Activated CD8-positive, alpha-beta memory T cell treated with anti-CD3 and anti-CD28 coated beads, Interleukin-2, amount 10 ng/mL, durations not matched to agents 7 days and 5 days (primary cell): ENCODE results near the gene WHRN. TPM values are rescaled to one million over a fixed set of nuclear protein-coding genes. Genes with fewer than 3 reads are reported as not detected.

Experiments
- ATAC-seq: fragments of 150-1000 bp; cut with Tn5 transposase; one replicate; pipeline ENCODE4 v1.10.0; 2021; ENCODE audit warnings: moderate library complexity
- CTCF ChIA-PET: fragments of 350-600 bp; sonication (Branson Sonifier 250); formaldehyde crosslinking; loops from one replicate; lab custom pipeline; 2021; ENCODE audit warnings: antibody characterized with exemption; lab: Charles Lee
- DNase-seq: peaks from one replicate; pipeline ENCODE4 v3.0.0-alpha.2; 2020
- H3K27ac Mint-ChIP-seq: one replicate; pipeline ENCODE4 v1.8.0; 2021; ENCODE audit warnings: mild to moderate bottlenecking, mixed read lengths
- H3K27me3 Mint-ChIP-seq: one replicate; pipeline ENCODE4 v1.8.0; 2021; ENCODE audit warnings: mixed read lengths
- H3K36me3 Mint-ChIP-seq: one replicate; pipeline ENCODE4 v1.8.0; 2021; ENCODE audit warnings: mild to moderate bottlenecking, mixed read lengths
- H3K4me1 Mint-ChIP-seq: one replicate; pipeline ENCODE4 v1.8.0; 2021; ENCODE audit warnings: mixed read lengths
- H3K4me3 Mint-ChIP-seq: one replicate; pipeline ENCODE4 v1.8.0; 2021; ENCODE audit warnings: mild to moderate bottlenecking, moderate library complexity, mixed read lengths
- H3K9me3 Mint-ChIP-seq: one replicate; pipeline ENCODE4 v1.8.0; 2022; ENCODE audit warnings: low read depth, mixed read lengths
- total RNA-seq, 2 experiments: library from RNA; stranded (reverse); gene quantifications; one replicate each; pipeline ENCODE4 v1.2.3, GENCODE V29; 2021

The WHRN gene
- total RNA-seq, 2 experiments from 2014 or later = 6.5 to 12.4 TPM

DNA sequence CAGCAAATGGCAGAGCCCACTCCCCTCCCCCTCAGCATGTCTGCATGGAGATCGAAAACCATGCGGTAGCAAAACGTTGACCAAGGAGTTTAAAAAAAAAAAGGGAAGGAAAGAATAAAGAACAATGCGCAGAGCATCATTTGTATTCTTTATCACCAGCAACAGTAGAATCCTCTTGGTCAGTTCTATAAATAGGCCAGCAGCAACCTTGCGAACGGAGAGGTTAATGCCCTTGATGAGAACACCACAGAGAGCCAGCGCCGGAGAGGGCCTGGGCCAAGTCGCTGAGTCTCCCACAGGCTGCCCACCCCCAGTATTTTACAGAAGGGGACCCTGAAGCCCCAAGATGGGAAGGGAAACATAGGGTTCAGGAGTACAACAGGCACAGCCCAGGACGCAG is 22.7 kb downstream of the WHRN start:
- Mint-ChIP-seq H3K27ac (no peak overlapping the region), H3K4me3 (no peak overlapping the region), H3K4me1 (peaks cover 43% of the 10 kb centered on the region), H3K36me3 (no peaks in the 10 kb centered on the region), H3K9me3 (no peaks in the 10 kb centered on the region), H3K27me3 (peaks cover 3% of the 10 kb centered on the region)
- CTCF ChIA-PET = interaction anchor here (1.2 to 3.8 kb wide), 3 partner anchors 26 to 170 kb away, joined by 3 to 22 read pairs (median 3); no protein-coding TSS in a partner anchor
- ATAC-seq (no peak), DNase-seq (no peak)

DNA sequence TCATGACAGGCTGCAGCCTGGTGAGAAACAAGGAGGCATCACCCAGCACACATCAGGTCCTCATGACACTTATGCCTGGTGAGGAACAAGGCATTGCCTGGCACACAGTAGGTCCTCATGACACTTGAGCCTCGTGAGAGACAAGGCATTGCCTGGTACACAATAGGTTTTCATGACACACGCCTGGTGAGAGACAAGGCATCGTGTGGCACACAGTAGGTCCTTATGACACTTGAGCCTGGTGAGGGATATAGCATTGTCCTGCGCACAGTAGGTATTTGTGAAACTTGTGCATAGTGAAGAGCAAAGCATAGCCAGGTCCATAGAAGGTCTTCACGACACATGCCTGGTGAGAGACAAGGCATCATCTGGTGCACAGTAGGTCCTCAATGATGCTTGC is 23.5 kb downstream of the WHRN start:
- peaks cover 40% of the 10 kb centered on the region for H3K4me1 Mint-ChIP-seq
- ATAC-seq = no peak
- CTCF ChIA-PET = interaction anchor here (1.2 to 1.4 kb wide), 3 partner anchors 26 to 171 kb away, joined by 3 to 4 read pairs (median 3); no protein-coding TSS in a partner anchor
- H3K36me3 Mint-ChIP-seq = no peaks in the 10 kb centered on the region
- peaks cover 3% of the 10 kb centered on the region for H3K27me3 Mint-ChIP-seq
- DNase-seq = no peak
- H3K9me3 Mint-ChIP-seq = no peaks in the 10 kb centered on the region
- no peak overlapping the region for H3K4me3 Mint-ChIP-seq
- H3K27ac Mint-ChIP-seq = no peak overlapping the region

DNA sequence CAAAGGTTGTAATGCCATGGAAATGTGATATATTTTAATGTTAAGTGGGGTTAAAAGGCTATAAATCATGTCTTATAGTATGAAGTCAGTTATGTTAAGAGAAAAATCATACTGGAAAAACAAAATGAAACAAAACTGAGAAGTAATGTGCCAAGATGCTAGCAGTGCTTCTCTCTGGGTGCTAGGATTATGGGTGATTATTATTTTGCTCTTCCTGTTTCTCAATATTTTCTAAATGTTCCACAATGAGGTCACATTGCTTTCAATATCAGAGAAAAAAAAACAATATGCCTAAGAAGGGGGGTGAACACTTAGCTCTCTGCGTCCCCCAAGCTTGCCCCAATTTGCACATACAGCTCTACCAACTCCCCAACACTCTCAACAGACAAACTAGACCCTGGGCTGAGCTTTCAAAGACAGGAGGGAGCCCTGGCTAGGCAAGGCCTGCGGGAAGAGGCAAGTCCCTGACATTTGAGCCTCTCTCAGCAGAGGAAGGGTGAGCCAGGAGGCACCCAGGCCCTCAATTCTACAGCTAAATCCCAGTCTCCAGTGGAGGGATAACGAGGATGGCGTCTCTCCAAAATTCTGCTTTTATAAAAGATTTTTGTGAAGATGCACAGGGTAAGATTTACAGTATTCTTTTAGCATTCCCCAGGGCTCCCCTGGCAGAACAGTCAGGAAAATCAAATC is 24.4 kb downstream of the WHRN start:
- no peak overlapping the region for H3K27ac Mint-ChIP-seq
- peaks cover 32% of the 10 kb centered on the region for H3K4me1 Mint-ChIP-seq
- peaks cover 3% of the 10 kb centered on the region for H3K27me3 Mint-ChIP-seq
- ATAC-seq = no peak
- no peak overlapping the region for H3K4me3 Mint-ChIP-seq
- DNase-seq = no peak
- H3K36me3 Mint-ChIP-seq = no peaks in the 10 kb centered on the region
- CTCF ChIA-PET = interaction anchor here (1.2 to 1.3 kb wide), 2 partner anchors 28 to 112 kb away, joined by 4 to 6 read pairs; no protein-coding TSS in a partner anchor
- H3K9me3 Mint-ChIP-seq = no peaks in the 10 kb centered on the region

DNA sequence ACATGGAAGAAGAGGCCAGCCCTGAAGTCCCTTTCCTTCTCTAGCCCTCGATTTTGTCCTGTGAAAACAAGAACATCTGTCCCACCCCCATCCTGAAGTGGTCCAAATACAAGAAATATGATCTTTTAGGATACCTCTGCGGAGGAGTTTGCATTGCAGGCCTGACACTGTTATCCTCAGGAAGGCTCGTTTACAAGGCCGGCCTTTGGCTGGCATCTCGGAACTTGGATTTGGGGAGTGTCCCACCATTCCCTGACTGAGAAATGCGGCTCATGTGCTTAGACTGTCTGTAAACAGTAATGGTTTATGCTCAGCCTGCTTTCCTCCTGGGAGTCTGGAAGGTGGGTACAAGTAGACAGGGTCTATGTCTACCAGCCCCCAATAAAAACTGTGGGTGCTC is 26.4 kb downstream of the WHRN start:
- Mint-ChIP-seq H3K4me3 (no peak overlapping the region), H3K9me3 (no peaks in the 10 kb centered on the region), H3K27me3 (peaks cover 3% of the 10 kb centered on the region), H3K4me1 (peaks cover 36% of the 10 kb centered on the region), H3K36me3 (no peaks in the 10 kb centered on the region), H3K27ac (no peak overlapping the region)
- DNase-seq (no peak), ATAC-seq (no peak)
- CTCF ChIA-PET = interaction anchor here (1.0 to 1.1 kb wide), 2 partner anchors 9 to 174 kb away, joined by 3 read pairs; no protein-coding TSS in a partner anchor

DNA sequence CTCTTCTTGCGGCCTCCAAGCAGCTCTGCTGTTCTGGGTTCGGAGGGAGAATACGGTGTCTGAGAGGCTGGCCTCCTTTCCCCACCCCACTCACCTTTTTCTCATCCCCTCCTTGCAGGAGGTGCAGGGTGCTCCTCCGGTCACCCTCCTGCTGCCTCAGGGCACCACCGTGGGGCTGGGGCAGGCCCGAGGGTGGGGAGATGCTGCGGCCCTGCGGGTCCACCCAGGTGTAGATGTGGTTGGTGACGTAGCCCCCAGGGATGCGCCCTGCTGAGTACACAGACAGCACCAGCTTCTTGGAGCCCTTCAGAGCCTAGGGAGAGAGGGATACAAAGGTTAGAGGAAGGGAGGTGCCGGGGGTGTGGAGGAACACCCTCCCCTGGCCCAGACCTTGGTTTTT is 26.8 kb downstream of the WHRN start:
- DNase-seq = no peak
- Mint-ChIP-seq H3K27me3 (peaks cover 3% of the 10 kb centered on the region), H3K4me3 (no peak overlapping the region), H3K9me3 (no peaks in the 10 kb centered on the region), H3K27ac (no peak overlapping the region), H3K36me3 (no peaks in the 10 kb centered on the region), H3K4me1 (peaks cover 34% of the 10 kb centered on the region)
- CTCF ChIA-PET = interaction anchor here (1.0 to 1.8 kb wide), 3 partner anchors 9 to 175 kb away, joined by 3 to 6 read pairs (median 3); no protein-coding TSS in a partner anchor
- no peak for ATAC-seq

DNA sequence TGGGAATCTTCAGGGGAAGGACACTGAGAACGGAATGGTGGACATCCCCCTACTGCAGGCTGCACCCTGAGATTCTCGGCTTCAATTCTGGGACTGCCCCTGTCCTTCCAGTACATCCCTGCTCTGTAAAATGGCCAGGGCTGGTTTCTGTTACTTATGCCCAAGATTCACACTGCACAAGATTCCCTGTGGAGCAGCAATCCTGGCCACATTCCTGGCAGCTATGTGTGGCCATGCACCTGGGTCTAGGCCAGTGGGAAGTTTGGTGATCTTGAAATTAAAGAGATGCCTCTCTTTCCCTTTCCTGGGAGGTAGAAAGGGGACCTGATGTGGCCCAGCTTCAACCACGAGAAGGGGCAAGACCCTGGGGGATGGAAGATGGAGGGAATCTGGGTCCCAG is 27.6 kb downstream of the WHRN start:
- H3K4me3 Mint-ChIP-seq = no peak overlapping the region
- H3K36me3 Mint-ChIP-seq = no peaks in the 10 kb centered on the region
- H3K4me1 Mint-ChIP-seq = peaks cover 34% of the 10 kb centered on the region
- H3K9me3 Mint-ChIP-seq = no peaks in the 10 kb centered on the region
- ATAC-seq = no peak
- CTCF ChIA-PET = interaction anchor here (1.1 to 4.1 kb wide), 4 partner anchors 10 to 176 kb away, joined by 3 to 14 read pairs (median 5); no protein-coding TSS in a partner anchor
- no peak overlapping the region for H3K27ac Mint-ChIP-seq
- DNase-seq = no peak
- peaks cover 3% of the 10 kb centered on the region for H3K27me3 Mint-ChIP-seq

DNA sequence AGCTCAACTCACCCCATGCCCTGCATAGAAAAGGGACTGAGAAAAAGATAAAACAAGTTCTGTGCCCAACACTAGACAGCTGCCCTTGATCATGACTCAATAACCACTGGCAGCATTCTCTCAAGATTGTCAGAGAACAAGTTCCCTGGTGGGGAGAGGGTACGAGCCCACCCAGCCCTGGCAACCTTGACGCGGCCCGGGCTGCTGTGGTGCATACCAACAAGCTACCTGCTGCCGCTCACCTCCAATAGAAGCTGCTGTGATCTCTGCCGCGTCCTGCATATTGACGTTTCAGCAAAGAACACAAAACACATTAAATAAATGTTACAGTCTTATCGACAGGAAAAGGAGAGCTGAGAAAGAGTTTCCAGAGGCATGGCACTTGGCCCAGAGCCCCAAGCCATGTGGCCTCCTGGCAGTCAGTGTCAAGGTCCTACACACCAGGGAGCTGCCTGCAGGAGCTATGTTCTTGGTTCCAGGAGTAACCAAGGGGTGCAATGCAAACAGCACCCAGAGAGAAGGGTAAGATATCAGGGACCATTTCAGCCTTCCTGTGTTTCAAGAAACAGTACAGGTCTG is 28.3 kb downstream of the WHRN start:
- no peak for ATAC-seq
- peaks cover under 1% of the 10 kb centered on the region for H3K27me3 Mint-ChIP-seq
- no peaks in the 10 kb centered on the region for H3K9me3 Mint-ChIP-seq
- no peak overlapping the region for H3K27ac Mint-ChIP-seq
- H3K36me3 Mint-ChIP-seq = no peaks in the 10 kb centered on the region
- H3K4me1 Mint-ChIP-seq = peaks cover 32% of the 10 kb centered on the region
- CTCF ChIA-PET = interaction anchor here (1.0 to 4.1 kb wide), 4 partner anchors 11 to 176 kb away, joined by 3 to 14 read pairs (median 5); no protein-coding TSS in a partner anchor
- no peak for DNase-seq
- H3K4me3 Mint-ChIP-seq = no peak overlapping the region

DNA sequence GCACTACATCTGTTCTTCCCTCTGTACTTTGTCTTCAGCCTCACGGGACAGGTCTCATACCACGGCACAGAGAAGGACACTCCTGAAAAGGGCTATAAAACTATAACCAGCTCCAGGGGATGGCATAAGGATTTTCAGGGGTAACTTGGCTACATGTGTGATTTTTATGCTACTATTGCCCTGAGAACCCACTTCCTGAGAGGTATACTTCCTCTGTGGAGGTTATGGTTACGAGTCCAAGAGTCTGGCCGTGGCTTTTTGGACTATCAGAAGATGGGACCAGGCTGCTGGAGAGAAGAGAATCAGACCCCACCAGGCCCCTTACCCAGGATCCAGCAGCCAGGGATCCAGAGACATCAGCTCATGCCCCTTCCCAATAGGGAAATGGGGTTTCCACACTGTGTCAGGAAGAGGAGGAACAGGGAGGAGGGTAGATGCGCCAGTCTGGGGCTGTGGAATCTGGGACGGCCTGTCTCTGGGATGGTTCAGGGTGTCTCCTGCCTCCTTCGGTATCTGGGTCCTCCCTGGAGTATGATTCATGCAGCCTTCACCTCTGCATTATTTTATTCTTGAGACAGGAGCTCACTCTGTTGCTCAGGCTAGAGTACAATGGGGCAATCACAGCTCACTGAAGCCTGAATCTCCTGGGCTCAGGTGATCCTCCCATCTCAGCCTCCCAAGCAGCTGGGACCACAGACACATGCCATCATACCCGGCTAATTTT is 29.7 kb downstream of the WHRN start:
- Mint-ChIP-seq H3K27ac (peak overlapping the region; percentile 19), H3K36me3 (no peaks in the 10 kb centered on the region), H3K9me3 (no peaks in the 10 kb centered on the region), H3K27me3 (no peaks in the 10 kb centered on the region), H3K4me3 (no peak overlapping the region), H3K4me1 (peaks cover 18% of the 10 kb centered on the region)
- DNase-seq (no peak), ATAC-seq (peak; percentile 65)
- CTCF ChIA-PET = interaction anchor here (0.9 to 4.1 kb wide), 5 partner anchors 10 to 177 kb away, joined by 3 to 14 read pairs (median 3); no protein-coding TSS in a partner anchor

DNA sequence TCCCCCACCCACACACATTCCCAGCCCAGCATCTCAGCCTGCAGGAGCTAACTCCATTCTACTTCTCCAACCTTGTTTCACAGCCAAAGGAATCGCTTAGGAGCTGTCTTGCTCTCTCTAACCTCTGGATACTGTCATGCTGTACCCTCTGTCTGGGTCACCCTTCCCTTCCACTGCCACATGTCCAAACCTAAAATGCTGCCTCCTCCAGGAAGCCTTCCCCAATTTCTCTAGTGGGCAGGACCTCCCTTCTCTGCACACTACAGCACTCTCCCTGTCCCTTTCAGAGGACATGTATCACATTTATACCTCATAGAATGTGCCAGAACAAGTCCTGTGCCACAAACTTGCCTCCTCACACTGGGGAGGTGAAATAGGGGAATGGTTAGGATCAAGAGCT is 30.8 kb downstream of the WHRN start:
- H3K9me3 Mint-ChIP-seq = no peaks in the 10 kb centered on the region
- H3K27ac Mint-ChIP-seq = no peak overlapping the region
- CTCF ChIA-PET = interaction anchor here (1.2 to 4.1 kb wide), 4 partner anchors 10 to 179 kb away, joined by 3 to 14 read pairs (median 5); no protein-coding TSS in a partner anchor
- no peaks in the 10 kb centered on the region for H3K36me3 Mint-ChIP-seq
- H3K4me3 Mint-ChIP-seq = no peak overlapping the region
- peaks cover 18% of the 10 kb centered on the region for H3K4me1 Mint-ChIP-seq
- no peaks in the 10 kb centered on the region for H3K27me3 Mint-ChIP-seq
- ATAC-seq (no peak), DNase-seq (no peak)

DNA sequence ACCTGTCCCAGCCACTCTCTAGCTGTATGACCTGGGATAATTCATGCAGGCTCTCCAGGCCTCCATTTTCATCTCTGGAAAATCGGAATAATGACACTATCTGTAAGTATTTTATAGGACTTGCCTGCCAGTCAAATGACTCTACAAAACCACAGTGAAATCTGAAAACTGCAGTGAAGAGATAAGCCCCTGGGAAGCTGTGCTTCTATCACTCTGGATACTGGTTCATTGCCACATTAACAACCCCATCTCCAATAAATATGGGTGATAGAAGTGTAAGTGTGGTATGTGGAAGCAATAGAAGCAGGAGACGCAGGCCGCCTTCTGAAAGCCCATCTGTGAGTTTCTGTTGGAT is 31.8 kb downstream of the WHRN start:
- ATAC-seq (no peak), DNase-seq (no peak)
- Mint-ChIP-seq H3K27me3 (no peaks in the 10 kb centered on the region), H3K36me3 (no peaks in the 10 kb centered on the region), H3K4me1 (peaks cover 18% of the 10 kb centered on the region), H3K27ac (no peak overlapping the region), H3K4me3 (no peak overlapping the region), H3K9me3 (no peaks in the 10 kb centered on the region)
- CTCF ChIA-PET = interaction anchor here (2.0 to 4.1 kb wide), 3 partner anchors 14 to 180 kb away, joined by 5 to 14 read pairs (median 6); no protein-coding TSS in a partner anchor

DNA sequence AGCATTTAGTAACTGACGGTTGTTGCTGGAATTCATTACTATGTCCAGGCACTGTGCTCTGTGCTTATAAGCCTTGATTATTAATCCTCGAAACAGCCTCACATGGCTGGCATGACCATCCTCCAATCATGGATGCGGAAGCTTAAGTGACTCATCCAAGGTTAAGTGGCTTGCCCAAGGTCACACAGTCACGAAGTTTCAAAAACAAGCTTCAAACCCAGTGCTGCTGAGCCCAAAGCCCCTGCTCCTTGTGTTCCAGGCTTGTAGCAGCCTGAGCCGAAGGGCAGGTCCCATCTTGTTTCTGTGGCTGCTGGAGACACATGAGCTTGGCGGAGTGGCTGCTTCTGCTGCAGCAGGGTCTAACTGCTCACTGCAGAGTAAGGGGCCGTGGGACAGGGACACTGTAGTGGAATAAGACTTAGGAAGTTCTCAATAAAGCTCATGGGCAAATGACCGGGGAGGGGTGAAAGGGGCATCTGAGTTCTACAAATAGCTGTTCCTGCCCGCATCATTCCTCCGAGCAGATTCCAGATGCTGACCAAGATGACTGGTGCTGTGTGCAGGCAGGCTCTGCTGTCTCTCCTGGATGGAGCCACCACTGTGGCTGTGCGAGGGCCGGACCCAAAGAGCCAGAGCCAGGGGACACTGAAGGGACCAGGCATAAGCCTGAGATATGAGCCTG is 32.4 kb downstream of the WHRN start:
- ATAC-seq (no peak), DNase-seq (no peak)
- Mint-ChIP-seq H3K27ac (no peak overlapping the region), H3K4me1 (peaks cover 18% of the 10 kb centered on the region), H3K27me3 (no peaks in the 10 kb centered on the region), H3K4me3 (no peak overlapping the region), H3K36me3 (no peaks in the 10 kb centered on the region), H3K9me3 (no peaks in the 10 kb centered on the region)
- CTCF ChIA-PET = interaction anchor here (2.2 kb wide), 1 partner anchor 67 kb away, joined by 5 read pairs; no protein-coding TSS in a partner anchor

DNA sequence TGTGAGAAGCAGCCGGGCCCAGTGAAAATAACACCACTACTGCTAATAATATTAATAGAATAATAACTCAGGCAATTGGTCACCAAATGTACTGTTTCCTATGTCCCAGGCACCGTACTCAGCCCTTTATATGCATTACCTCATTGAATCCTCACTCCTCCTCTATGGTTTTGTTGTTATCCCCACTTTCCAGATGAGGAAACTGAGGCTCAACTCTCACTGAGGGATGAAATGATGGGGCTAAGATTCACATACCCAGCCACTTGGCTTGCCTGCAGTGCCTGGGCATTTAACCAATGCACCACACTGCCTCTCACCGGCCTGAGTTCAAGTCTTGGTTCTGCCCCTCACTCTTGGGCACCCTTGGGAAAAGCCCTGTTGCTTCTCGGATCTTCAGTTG is 34.1 kb downstream of the WHRN start:
- Mint-ChIP-seq H3K9me3 (no peaks in the 10 kb centered on the region), H3K36me3 (no peaks in the 10 kb centered on the region), H3K4me3 (no peak overlapping the region), H3K4me1 (peaks cover 18% of the 10 kb centered on the region), H3K27ac (no peak overlapping the region), H3K27me3 (no peaks in the 10 kb centered on the region)
- DNase-seq = no peak
- no peak for ATAC-seq
- CTCF ChIA-PET = no interaction called here

DNA sequence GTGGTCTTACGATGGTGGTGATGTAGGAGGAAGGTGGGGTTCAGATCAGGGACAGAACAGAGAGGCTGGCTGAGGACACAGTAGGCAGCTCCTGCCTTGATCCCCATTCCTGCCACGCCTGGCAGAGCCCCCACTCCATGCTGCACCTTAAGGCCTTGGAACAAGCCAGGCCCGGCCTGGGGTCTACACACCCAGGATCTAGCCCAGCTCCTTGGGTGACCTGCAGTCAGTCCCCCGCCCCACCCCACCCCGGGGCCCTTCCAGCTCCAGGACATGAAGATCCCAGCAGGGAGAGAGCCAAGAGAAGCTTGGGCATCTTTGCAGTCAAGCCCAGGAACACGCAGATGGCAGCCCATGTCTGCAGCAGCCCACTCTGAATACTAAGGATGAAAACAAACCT is 34.7 kb downstream of the WHRN start:
- no peak for ATAC-seq
- H3K9me3 Mint-ChIP-seq = no peaks in the 10 kb centered on the region
- H3K27ac Mint-ChIP-seq = no peak overlapping the region
- CTCF ChIA-PET = no interaction called here
- no peak for DNase-seq
- H3K4me3 Mint-ChIP-seq = no peak overlapping the region
- no peaks in the 10 kb centered on the region for H3K36me3 Mint-ChIP-seq
- H3K4me1 Mint-ChIP-seq = peaks cover 15% of the 10 kb centered on the region
- no peaks in the 10 kb centered on the region for H3K27me3 Mint-ChIP-seq
